Measurements from ENCODE around the gene CNTLN.

Gene CNTLN

GRCh38 chr9:17134396-17135294 is at the start of gene CNTLN:
CNTLN (plus strand) TSS chr9:17135040; CDS start chr9:17135066, 26 bp downstream.
- TF ChIP-seq TEAD4 (IDR thresholded peaks at IDR 0.05) (peak; percentile 29), NFIC (IDR thresholded peaks at IDR 0.05) (peak; percentile 94), TCF12 (IDR thresholded peaks at IDR 0.05; ENCODE audit: low read depth) (peak; percentile 57; the same call in 1 of the 2 replicates), EP300 (IDR thresholded peaks at IDR 0.05; ENCODE audit: borderline replicate concordance) (no peak), YY1 (IDR thresholded peaks at IDR 0.05; ENCODE audit: low read depth) (peak; percentile 91), FOXM1 (IDR thresholded peaks at IDR 0.05; ENCODE audit: borderline replicate concordance, low read depth) (no peak; the same call in 1 of the 2 replicates), CREB1 (IDR thresholded peaks at IDR 0.05; ENCODE audit: low read depth) (no peak), USF1 (IDR thresholded peaks at IDR 0.05) (peak; percentile 67; the same call in 1 of the 2 replicates), ZBTB7A (IDR thresholded peaks at IDR 0.05; ENCODE audit: low read depth) (no peak), CEBPB (IDR thresholded peaks at IDR 0.05) (no peak), REST (IDR thresholded peaks at IDR 0.05; ENCODE audit: low read depth) (no peak), RAD21 (IDR thresholded peaks at IDR 0.05; ENCODE audit: low read depth) (no peak), TAF1 (IDR thresholded peaks at IDR 0.05; ENCODE audit: low read depth) (peak; percentile 79), MAX (IDR thresholded peaks at IDR 0.05) (peak; percentile 96), EGR1 (IDR thresholded peaks at IDR 0.05) (no peak)

- TF ChIP-seq NFIC (IDR thresholded peaks at IDR 0.05) (no peak), FOXM1 (IDR thresholded peaks at IDR 0.05; ENCODE audit: borderline replicate concordance, low read depth) (no peak), MAX (IDR thresholded peaks at IDR 0.05) (no peak), RAD21 (IDR thresholded peaks at IDR 0.05; ENCODE audit: low read depth) (no peak), EGR1 (IDR thresholded peaks at IDR 0.05) (no peak), CREB1 (IDR thresholded peaks at IDR 0.05; ENCODE audit: low read depth) (no peak), USF1 (IDR thresholded peaks at IDR 0.05) (no peak), ZBTB7A (IDR thresholded peaks at IDR 0.05; ENCODE audit: low read depth) (no peak), TEAD4 (IDR thresholded peaks at IDR 0.05) (no peak), REST (IDR thresholded peaks at IDR 0.05; ENCODE audit: low read depth) (no peak), TCF12 (IDR thresholded peaks at IDR 0.05; ENCODE audit: low read depth) (no peak), EP300 (IDR thresholded peaks at IDR 0.05; ENCODE audit: borderline replicate concordance) (no peak), TAF1 (IDR thresholded peaks at IDR 0.05; ENCODE audit: low read depth) (no peak), CEBPB (IDR thresholded peaks at IDR 0.05) (no peak)
Measured at GRCh38 chr9:17088566-17088965, 46.3 kb upstream of the CNTLN start.

- TF ChIP-seq ZBTB7A (IDR thresholded peaks at IDR 0.05; ENCODE audit: low read depth) (no peak), REST (IDR thresholded peaks at IDR 0.05; ENCODE audit: low read depth) (no peak), RAD21 (IDR thresholded peaks at IDR 0.05; ENCODE audit: low read depth) (no peak), USF1 (IDR thresholded peaks at IDR 0.05) (no peak), FOXM1 (IDR thresholded peaks at IDR 0.05; ENCODE audit: borderline replicate concordance, low read depth) (no peak), CREB1 (IDR thresholded peaks at IDR 0.05; ENCODE audit: low read depth) (no peak), EP300 (IDR thresholded peaks at IDR 0.05; ENCODE audit: borderline replicate concordance) (no peak), MAX (IDR thresholded peaks at IDR 0.05) (no peak), TAF1 (IDR thresholded peaks at IDR 0.05; ENCODE audit: low read depth) (no peak), TCF12 (IDR thresholded peaks at IDR 0.05; ENCODE audit: low read depth) (no peak), TEAD4 (IDR thresholded peaks at IDR 0.05) (no peak), CEBPB (IDR thresholded peaks at IDR 0.05) (no peak), NFIC (IDR thresholded peaks at IDR 0.05) (no peak), EGR1 (IDR thresholded peaks at IDR 0.05) (no peak), YY1 (IDR thresholded peaks at IDR 0.05; ENCODE audit: low read depth) (no peak)
Measured at GRCh38 chr9:17090041-17090440, 44.8 kb upstream of the CNTLN start.

All from Ishikawa (cell line).